GM13977 (cell line): Measurements from ENCODE around the gene URM1.
"Not testable (repeated sequence)": the region's sequence is repeated elsewhere in the genome, so short reads cannot be mapped to it uniquely, and the experiment has no call there.

Source experiments
- DNase-seq: peaks from one replicate; pipeline ENCODE4 v3.0.0; 2012; ENCODE audit warnings: low spot score
- in situ Hi-C: fragments of 300-500 bp; cut with MboI; formaldehyde crosslinking; loops from one replicate; pipeline ENCODE4 v1.12.0; 2022; ENCODE audit warnings: low sequenced_read_pairs, low pct_unique_long_range_greater_than_20kb, mixed read lengths, inconsistent platforms; ENCODE audit not compliant: unreplicated experiment
- TF ChIP-seq, protein P1 (sequence below): IDR thresholded peaks from 2 replicates; pipeline ENCODE4 v1.5.1; 2012; ENCODE audit warnings: mild to moderate bottlenecking, control low read depth; ENCODE audit not compliant: insufficient read depth; ENCODE audit errors: extremely low read depth, missing control alignments

URM1 gene

DNA sequence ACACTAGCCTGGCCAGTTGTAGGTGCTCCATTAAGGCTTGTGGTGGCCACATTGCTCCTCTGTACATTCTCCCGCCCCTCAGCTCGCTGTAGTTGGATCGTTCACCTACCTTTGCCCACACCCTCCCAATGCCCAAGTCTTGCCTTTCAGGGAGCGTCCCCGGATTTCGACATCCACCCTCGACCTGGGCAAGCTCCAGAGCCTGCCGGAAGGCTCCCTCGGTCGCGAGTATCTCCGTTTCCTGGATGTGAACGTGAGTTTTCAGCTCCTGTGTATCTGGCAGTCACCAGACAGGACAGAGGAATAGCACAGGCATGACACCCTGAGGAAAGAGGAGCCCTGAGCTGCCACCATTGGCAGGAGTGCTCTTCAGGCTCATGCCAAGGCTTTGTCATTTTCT lies 45.5 kb upstream of the URM1 start:
- in situ Hi-C loops: no loop called here
- TF ChIP-seq, protein P1, sequence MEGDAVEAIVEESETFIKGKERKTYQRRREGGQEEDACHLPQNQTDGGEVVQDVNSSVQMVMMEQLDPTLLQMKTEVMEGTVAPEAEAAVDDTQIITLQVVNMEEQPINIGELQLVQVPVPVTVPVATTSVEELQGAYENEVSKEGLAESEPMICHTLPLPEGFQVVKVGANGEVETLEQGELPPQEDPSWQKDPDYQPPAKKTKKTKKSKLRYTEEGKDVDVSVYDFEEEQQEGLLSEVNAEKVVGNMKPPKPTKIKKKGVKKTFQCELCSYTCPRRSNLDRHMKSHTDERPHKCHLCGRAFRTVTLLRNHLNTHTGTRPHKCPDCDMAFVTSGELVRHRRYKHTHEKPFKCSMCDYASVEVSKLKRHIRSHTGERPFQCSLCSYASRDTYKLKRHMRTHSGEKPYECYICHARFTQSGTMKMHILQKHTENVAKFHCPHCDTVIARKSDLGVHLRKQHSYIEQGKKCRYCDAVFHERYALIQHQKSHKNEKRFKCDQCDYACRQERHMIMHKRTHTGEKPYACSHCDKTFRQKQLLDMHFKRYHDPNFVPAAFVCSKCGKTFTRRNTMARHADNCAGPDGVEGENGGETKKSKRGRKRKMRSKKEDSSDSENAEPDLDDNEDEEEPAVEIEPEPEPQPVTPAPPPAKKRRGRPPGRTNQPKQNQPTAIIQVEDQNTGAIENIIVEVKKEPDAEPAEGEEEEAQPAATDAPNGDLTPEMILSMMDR: no peak
- no peak for DNase-seq

- in situ Hi-C loops: no loop called here
- TF ChIP-seq, protein P1: no peak
- DNase-seq: no peak
These were observed 37.7 kb upstream of the URM1 start for GRCh38 chr9:128333451-128333869.

DNA sequence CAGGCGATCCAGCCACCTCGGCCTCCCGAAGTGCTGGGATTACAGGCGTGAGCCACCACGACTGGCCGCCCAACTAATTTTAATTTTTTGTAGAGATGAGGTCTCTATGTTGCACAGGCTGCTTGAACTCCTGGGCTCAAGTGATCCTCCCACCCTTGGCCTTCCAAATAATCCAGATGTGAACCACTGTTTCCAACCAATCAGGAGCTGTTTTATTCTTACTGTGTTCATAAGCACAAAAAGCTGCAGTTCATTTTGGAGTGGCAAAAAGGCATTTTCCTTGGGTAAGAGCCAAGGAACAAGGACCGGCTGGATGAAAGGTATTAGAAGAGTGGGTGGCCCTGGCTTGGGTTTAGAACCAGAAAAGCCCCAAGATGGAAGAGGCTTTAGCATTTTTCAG lies 36.0 kb upstream of the URM1 start:
- in situ Hi-C loops: no loop called here
- no peak for DNase-seq
- TF ChIP-seq, protein P1: no peak

DNA sequence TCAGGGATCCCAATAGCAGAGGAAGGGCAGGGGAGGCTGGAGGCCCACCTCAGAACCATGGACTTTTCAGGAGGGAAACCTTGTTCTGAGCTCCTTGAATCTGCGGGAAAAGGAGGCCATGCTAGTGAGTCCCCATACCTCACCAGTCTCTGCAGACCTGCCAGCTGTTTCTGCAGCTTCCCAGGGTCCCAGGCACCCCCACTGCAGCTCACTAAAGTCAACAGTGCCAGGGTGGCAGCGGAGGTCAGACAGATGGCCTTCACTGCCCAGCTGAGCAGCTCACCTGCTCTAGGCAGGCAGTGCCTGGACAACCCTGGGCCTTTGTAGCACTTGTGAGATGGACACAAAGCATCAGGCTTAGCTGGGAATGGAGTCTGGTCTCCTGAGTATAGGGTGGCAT lies 35.3 kb upstream of the URM1 start:
- TF ChIP-seq, protein P1: no peak
- no peak for DNase-seq
- in situ Hi-C loops: no loop called here

DNA sequence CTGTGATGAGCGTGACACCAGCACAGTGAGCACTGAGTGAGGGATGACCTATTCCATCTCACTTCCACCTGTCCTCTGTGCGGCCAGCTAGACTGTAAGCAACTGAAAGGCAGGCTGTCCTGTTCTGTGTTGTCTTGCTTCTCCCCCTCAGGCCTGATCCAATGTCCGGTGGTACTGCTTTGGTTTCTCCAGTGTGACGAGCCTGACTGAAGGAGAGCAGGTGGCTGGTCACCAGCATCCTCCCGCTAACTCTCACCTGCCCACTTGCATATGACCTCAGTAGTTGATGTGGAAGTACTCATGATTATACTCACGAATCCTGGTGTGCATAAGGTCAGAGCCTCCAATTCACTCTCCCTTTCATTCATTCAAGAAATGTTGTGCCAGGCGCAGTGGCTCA lies 33.2 kb upstream of the URM1 start:
- DNase-seq: no peak
- TF ChIP-seq, protein P1: no peak
- in situ Hi-C loops: no loop called here

DNA sequence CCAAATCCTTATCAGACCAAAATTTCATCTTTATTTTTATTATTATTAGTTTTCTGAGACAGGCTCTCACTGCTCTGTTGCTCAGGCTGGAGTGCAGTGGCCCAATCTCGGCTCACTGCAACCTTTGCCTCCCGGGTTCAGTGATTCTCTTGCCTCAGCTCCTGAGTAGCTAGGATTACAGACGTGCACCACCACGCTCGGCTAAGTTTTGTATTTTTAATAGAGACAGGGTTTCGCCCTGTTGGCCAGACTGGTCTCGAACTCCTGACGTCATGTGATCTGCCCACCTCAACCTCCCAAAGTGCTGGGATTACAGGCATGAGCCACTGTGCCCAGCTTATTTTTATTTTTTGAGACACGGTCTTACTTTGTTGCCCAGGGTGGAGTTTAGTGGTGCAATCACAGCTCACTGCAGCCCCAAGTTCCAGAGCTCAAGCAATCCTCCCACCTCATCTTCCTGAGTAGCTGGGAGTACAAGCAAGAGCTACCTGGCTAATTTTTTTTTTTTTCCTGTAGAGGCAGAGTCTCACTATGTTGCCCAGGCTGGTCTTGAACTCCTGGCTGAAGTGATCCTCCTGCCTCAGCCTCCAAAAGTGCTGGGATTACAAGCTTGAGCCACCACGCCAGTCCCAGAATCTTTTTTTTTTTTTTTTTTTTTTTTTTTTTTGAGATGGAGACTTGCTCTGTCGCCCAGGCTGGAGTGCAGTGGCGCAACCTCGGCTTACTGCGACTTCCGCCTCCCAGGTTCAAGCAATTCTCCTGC lies 32.1 kb upstream of the URM1 start:
- DNase-seq, in situ Hi-C loops: not testable (repeated sequence)

DNA sequence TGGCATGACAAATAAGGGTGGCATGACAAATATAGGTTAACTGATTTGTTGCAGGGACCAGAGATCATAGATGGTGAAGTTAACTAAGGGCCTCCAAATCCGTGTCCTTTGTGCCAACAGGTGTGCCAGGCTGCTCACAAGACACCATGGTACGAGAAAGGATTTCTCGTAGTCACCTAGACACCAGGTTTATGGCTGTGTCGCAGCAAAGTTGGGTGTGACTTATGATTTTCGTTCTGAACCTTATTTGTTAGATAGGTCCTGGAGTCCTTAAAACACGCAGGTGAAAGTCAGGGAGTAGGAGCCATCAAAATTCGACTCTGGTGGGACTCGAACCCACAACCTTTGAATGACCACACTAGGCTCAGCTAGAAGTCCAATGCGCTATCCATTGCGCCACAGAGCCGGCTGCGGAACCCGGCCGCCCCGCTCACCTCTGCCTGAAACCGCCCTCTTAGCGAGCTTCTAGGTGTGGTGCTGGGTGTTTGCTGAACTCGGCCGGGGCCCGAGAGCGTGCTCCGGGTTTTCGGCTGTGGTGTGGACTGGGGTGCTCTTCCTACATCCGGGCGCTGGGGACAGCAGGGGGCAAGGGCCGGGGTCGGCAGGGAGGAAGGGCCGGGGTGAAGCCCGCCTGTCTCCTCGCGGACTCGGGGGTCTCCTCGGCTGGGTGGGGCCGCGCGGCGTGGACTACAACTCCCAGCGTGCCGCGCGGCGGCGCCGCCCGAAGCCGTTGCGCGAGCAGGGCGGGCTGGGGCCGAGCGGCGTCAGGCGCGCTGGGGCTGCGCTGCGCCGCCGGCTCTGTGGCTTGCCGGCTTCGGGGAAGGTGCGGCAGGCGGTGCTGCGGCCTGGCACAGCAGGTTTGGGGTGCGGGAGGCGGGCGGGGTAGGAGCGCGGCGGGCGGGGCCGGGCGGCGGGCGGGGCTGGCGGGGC lies 31.1 kb upstream of the URM1 start, which contains the start of gene SLC27A4:
SLC27A4 (plus strand) TSS at position 767 of the 930 bp plus-strand sequence. CDS start 2,606 bp downstream, outside the sequence.
- in situ Hi-C loops: no loop called here
- TF ChIP-seq, protein P1: no peak

More for the DNA sequence above, 31.1 kb upstream of the URM1 start, which contains the start of gene SLC27A4:
- peak; percentile 94 for DNase-seq
